NCI-H1092 (cell line): ENCODE measurements around the gene CD22.
"Not testable (repeated sequence)": the region's sequence is repeated elsewhere in the genome, so short reads cannot be mapped to it uniquely, and the experiment has no call there.

Source experiments
- DNase-seq: peaks from one replicate; lab custom pipeline; 2025; lab: John Stamatoyannopoulos, UW

Gene CD22

GRCh38 chr19:35328851-35329285, at the start of gene CD22:
Gene CD22, plus strand, starts transcription at chr19:35329187. Its CDS starts 2,854 bp downstream, at chr19:35332041.
- DNase-seq = no peak

GRCh38 chr19:35279374-35279773, 49.6 kb upstream of the CD22 start:
- DNase-seq = no peak

DNA sequence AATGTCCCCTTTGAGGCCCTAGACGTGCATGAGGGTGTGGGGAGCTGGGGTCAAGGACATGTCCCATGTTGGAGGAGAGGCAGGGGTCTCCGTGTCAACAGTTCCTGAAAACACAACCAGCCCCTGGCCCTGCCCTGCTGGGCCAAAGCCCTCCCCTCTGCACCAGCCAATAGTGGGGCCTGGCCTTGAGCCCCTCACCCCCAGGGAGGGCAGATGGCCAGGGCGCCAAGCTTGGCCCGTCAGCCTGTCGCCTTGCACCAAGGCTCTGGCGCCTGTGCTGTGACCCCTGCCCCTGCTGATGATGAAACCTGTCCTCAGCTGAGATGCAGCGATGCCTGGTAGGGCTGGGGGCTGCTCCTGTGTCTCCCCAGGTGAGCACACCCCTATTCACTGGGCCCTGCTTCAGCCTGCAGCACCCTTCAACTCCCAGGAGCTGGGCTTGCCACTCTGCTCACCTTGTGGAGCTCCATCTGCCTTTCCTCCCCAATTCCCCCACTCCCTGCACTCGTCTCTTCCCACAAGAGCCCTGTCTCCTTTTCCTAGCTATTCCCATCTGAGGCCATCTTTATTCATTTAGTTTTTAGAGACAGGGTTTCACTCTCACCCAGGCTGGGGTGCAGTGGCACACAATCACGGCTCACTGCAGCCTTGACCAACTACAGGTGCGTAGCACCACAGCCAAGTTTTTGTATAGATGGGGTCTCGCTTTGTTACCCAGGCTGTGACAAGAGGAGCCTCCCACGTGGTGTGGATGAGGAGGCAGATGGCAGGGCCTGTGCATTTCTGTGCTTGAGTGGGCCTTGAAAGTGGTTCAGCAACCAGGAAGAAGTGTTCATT, 48.8 kb upstream of the CD22 start:
- DNase-seq = no peak

DNA sequence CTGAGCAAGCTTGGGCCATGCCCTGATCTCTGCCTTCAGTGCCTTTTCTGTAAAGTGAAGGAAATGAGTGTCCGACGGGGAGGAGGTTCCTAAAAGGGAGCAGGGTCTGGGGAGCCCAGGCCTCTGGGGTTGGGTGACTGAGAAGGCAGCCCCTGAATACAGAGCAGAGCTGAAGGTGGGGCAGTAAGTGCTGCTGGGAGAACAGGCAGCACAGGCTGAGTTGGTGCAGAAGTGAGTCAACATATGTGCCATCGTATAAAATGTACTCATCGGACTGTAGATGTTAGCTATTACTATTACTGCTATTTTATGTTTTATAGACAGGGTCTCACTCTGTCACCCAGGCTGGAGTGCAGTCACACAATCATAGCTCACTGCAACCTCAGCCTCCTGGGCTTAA, 47.7 kb upstream of the CD22 start:
- DNase-seq = no peak

- no peak for DNase-seq
Observed at GRCh38 chr19:35284153-35285094, 44.6 kb upstream of the CD22 start.

DNA sequence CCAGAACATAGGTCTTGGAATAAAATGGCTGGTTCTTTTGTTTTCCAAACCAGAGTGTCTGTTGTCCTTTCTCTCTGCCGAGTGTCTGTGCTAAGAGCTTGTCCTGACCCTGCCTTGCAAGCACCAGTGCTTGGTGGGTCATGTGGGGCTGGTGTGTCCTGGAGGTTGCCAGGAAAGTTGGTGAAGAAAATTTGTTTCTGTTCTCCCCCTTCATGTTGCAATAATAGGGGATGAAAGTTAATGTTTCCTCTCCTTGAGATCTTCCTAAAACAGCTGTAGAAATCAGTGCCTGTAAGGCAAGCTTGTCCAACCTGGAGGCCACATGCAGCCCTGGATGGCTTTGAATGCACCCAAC, 43.9 kb upstream of the CD22 start:
- no peak for DNase-seq

DNA sequence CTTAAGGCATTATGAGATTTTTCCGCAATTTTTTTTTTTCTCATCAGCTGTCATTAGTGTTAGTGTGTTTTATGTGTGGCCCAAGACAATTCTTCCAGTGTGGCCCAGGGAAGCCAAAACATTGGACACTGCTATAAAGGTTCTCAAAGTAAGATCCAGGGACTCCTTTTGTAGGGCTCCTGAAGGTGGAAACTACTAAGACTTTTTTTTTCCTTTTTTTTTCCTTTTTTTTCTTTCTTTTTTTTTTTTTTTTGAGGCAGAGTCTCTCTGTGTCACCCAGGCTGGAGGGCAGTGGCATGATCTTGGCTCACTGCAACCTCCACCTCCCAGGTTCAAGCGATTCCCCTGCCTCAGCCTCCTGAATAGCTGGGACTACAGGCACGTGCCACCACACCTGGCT, 43.5 kb upstream of the CD22 start:
- DNase-seq = not testable (repeated sequence)

DNA sequence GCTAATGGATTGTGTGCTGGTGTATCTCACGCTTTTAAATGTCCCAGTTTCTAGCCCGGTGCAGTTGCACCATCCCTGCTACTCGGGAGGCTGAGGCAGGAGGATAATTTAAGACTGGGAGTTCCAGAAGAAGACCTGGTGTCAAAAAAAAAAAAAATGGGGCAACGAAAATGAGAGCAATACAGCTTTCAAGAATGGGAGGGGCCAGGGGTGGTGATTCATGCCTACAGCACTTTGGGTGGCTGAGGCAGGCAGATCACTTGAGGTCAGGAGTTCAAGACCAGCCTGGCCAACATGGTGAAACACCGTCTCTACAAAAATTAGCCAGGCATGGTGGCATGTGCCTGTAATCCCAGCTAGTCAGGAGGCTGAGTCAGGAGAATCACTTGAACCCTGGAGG, 42.9 kb upstream of the CD22 start:
- not testable (repeated sequence) for DNase-seq

DNA sequence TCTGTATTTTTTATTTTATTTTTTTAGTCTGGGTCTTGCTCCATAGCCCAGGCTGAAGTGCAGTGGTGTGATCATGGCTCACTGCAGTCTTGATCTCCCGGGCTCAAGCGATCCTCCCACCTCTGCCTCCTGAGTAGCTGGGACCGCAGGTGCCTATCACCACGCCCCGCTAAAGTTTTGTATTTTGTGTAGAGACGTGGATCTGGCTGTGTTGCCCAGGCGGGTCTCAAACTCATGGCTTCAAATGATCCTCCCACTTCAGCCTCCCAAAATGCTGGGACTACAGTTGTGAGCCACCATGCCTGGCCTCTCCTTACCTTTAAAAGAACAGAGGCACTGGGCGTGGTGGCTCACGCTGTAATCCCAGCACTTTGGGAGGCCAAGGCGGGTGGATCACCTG, 41.3 kb upstream of the CD22 start:
- no peak for DNase-seq

DNA sequence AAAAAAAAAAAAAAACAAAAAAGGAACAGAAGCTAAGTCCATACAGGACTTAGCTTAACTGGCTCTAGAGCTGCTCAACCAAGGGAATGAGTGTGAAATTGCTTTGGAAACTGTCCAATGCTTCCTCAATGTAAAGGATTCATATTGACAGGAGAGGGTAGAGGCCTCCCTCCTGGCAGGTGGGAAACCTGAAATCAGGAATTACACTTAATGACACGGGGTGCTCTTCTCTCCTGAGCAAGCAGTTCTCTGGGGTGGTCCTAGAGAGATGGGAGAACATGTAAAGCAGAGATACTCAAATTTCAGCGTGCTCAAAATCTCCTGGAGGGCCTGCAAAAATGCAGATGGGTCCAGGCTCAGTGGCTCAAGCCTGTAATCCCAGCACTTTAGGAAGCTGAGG, 40.7 kb upstream of the CD22 start:
- DNase-seq = no peak

GRCh38 chr19:35288906-35289305, 40.1 kb upstream of the CD22 start:
- DNase-seq = no peak

GRCh38 chr19:35290381-35291127, 38.4 kb upstream of the CD22 start:
- no peak for DNase-seq

GRCh38 chr19:35291259-35291658, 37.7 kb upstream of the CD22 start:
- no peak for DNase-seq

DNA sequence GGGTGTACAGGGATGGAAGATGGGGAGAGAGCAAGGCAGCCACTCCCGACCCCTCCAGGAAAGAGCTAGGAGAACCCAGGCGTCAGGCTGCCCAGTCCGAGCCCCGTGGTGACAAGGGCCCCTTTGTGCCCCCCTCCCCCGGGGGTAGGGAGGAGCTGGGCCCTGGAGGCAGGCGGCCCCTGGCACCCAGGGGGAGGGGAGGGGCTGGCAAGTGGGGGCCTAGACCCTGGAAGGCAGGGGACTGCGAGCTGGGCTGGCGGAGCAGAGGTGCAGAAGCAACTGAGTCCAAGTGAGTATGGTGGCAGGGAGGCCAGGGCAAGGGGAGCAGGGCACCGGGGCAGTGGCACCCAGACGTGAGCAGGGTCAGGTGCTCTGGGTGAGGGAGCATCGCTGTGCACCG, 37.1 kb upstream of the CD22 start, which contains the start of gene MAG:
Gene MAG (plus strand): TSS at position 246 of the 400 bp plus-strand sequence. CDS start 3,248 bp downstream, outside the sequence.
- DNase-seq = no peak

GRCh38 chr19:35292421-35293362, 36.3 kb upstream of the CD22 start:
- DNase-seq = no peak

DNA sequence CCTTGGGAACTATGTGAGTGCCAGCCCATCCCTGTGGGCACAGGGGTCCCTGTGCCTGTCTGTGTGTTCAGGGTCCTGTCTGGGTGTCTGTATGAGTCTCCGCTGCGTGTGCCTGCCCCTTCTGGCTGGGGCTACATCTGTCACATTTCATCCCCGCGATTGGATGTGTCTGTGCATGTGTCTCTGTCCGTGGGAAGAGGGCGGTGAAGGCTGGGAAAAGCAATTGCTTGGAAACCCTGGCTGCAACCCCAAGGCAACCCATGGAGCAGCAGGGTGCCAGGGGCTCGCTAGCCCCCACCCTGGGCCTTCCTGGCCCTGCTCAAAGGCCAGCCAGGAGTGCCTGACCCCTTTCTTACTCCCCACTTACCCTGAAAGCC, 35.6 kb upstream of the CD22 start:
- no peak for DNase-seq

DNA sequence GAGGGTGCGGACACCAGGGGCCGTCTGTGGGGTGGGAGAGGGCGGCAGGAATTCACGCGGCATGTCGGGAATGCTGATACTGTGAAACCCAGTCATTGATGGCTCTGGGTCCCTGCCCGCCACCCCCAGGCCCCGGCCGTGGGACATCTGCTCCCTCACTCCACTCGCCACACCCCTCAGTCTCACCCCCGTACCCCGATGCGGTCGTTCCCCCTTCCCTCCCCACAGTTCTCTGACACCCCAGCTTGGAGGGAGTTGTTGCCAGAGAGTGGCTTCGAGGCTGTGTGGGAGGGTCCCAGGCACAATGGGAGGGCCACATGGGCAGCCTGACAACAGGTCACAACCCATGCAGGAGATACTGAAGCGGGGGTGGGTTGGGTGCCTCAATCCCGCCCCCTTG, 35.2 kb upstream of the CD22 start:
- DNase-seq = no peak

GRCh38 chr19:35294328-35294727, 34.7 kb upstream of the CD22 start:
- DNase-seq = no peak

DNA sequence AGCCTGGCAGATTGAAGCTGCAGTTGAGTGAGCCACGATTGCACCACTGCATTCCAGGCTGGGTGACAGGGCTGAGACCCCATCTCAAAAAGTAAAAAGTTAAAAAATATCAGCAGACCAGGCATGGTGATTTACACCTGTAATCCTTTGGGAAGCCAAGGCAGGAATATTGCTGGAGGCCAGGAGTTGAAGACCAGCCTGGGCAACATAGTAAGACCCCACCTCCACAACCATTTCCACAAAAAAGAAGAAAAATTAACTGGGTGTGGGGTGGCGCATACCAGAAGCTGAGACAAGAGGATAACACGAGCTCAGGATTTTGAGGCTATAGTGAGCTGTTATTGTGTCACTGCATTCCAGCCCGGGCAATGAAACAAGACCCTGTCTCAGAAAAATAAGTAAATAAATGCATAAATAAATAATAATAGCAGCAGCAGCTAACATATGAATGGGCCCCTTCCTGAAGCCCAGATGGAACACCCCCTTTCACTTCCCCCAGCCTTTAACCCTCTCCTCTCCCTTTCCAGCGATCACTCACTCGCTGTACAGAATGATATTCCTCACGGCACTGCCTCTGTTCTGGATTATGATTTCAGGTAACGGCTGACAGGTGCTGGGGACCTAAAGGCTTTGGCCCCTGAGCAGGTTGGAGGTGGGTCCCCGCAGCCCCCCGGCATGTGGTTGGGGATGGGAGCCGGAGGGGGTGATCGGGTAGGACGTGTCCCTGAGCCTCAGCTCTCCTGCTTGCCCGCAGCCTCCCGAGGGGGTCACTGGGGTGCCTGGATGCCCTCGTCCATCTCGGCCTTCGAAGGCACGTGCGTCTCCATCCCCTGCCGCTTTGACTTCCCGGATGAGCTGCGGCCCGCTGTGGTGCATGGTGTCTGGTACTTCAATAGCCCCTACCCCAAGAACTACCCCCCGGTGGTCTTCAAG, 33.9 kb upstream of the CD22 start:
- no peak for DNase-seq
